HCT116 (cell line): Measurements from ENCODE around the gene OR7A17. TPM values are rescaled to one million over a fixed set of nuclear protein-coding genes. Genes with fewer than 3 reads are reported as not detected.

Source experiments
- ATAC-seq: fragments of 200-7000 bp; cut with Tn5 transposase; 2 replicates; pipeline ENCODE4 v1.9.1; 2020; ENCODE audit warnings: mild to moderate bottlenecking, moderate library complexity
- BruUV-seq: library from RNA; stranded (reverse); fragments of 400-500 nt; replicated peaks from 2 replicates; lab custom pipeline; 2021; lab: Mats Ljungman, UMichigan
- CTCF ChIA-PET: fragments of 300-600 bp; sonication (Branson Sonifier 250); formaldehyde crosslinking; loops from one replicate; lab custom pipeline; 2021; ENCODE audit warnings: antibody characterized with exemption; lab: Charles Lee
- POLR2A ChIA-PET: fragments of 300-600, 350-600 bp; sonication (Branson Sonifier 250); formaldehyde crosslinking; loops from one replicate; lab custom pipeline; 2021; ENCODE audit warnings: antibody characterized with exemption; lab: Charles Lee
- RAD21 ChIA-PET, 2 experiments: fragments of 300-600 bp; sonication (Branson Sonifier 250); formaldehyde crosslinking; loops; one replicate each; lab custom pipeline; 2023; ENCODE audit warnings: low total read pairs in 2 of 2; ENCODE audit not compliant: uncharacterized antibody in 2 of 2, unreplicated experiment in 2 of 2, low non-redundant PET in 1 of 2; lab: Charles Lee
- DNase-seq: peaks from one replicate; pipeline ENCODE4 v3.0.0-alpha.2; 2010; ENCODE audit warnings: low read depth, low spot score
- H2AFZ ChIP-seq: fragments of 200-600 bp; shearing (Covaris generic), sonication (generic); 2 replicates; pipeline ENCODE4 v1.6.1; 2017; ENCODE audit warnings: low read depth, mixed run types, mixed read lengths, antibody characterized with exemption, low read length; ENCODE audit not compliant: poor library complexity, severe bottlenecking
- H3K27ac ChIP-seq: 2 replicates; pipeline ENCODE4 v1.5.1; 2012; ENCODE audit warnings: low read depth, low read length
- H3K27me3 ChIP-seq: fragments of 200-600 bp; sonication (generic); 2 replicates; pipeline ENCODE4 v1.6.1; 2016; ENCODE audit warnings: mixed run types, low read length, mixed read lengths; ENCODE audit not compliant: insufficient read depth
- H3K36me3 ChIP-seq, 2 experiments: fragments of 200-500 bp in 1 of 2; fragments of 200-600 bp in 1 of 2; sonication (Bioruptor generic) in 1 of 2; sonication (generic) in 1 of 2; 2 replicates each; pipeline versions ENCODE4 v1.5.1 to v1.6.1; 2014 to 2016; ENCODE audit warnings: low read length in 2 of 2, inconsistent platforms in 1 of 2, mixed read lengths in 1 of 2, mixed run types in 1 of 2; ENCODE audit not compliant: insufficient read depth in 2 of 2, control insufficient read depth in 1 of 2
- H3K4me1 ChIP-seq, 2 experiments: fragments of 200-600 bp in 1 of 2; sonication (generic) in 1 of 2; 2 replicates each; pipeline versions ENCODE4 v1.5.1 to v1.6.1; 2012 to 2017; ENCODE audit warnings: low read length in 2 of 2, inconsistent platforms in 1 of 2, mild to moderate bottlenecking in 1 of 2, mixed read lengths in 1 of 2, mixed run types in 1 of 2, moderate library complexity in 1 of 2; ENCODE audit not compliant: insufficient read depth in 2 of 2, control insufficient read depth in 1 of 2
- H3K4me2 ChIP-seq: fragments of 200-600 bp; sonication (generic); 2 replicates; pipeline ENCODE4 v1.6.1; 2017; ENCODE audit warnings: mixed run types, low read length, mixed read lengths
- H3K4me3 ChIP-seq, 2 experiments: fragments of 200-600 bp in 1 of 2; sonication (generic) in 1 of 2; replicated peaks in 1 of 2; 2 replicates each; pipeline ENCODE4 v1.5.1; 2011 to 2016; ENCODE audit warnings: low read length in 2 of 2, control low read depth in 1 of 2, low read depth in 1 of 2, mild to moderate bottlenecking in 1 of 2, mixed read lengths in 1 of 2, mixed run types in 1 of 2
- H3K79me2 ChIP-seq: fragments of 200-600 bp; sonication (generic); 2 replicates; pipeline ENCODE4 v1.6.1; 2017; ENCODE audit warnings: mild to moderate bottlenecking, mixed run types, low read length, moderate library complexity, mixed read lengths; ENCODE audit not compliant: insufficient read depth
- H3K9ac ChIP-seq: fragments of 200-600 bp; sonication (generic); 2 replicates; pipeline ENCODE4 v1.6.1; 2016; ENCODE audit warnings: low read length, mixed read lengths
- H3K9me2 ChIP-seq: fragments of 200-600 bp; sonication (generic), shearing (Covaris generic); 2 replicates; pipeline ENCODE4 v1.6.1; 2017; ENCODE audit warnings: mixed run types, mild to moderate bottlenecking, moderate library complexity; ENCODE audit not compliant: insufficient read depth
- H3K9me3 ChIP-seq, 2 experiments: fragments of 200-500 bp in 1 of 2; fragments of 200-600 bp in 1 of 2; sonication (Bioruptor generic) in 1 of 2; sonication (generic) in 1 of 2; 2 replicates each; pipeline ENCODE4 v1.6.1; 2014 to 2017; ENCODE audit warnings: low read length in 2 of 2, mixed read lengths in 2 of 2, inconsistent platforms in 1 of 2, low read depth in 1 of 2, mild to moderate bottlenecking in 1 of 2, mixed run types in 1 of 2, moderate library complexity in 1 of 2; ENCODE audit not compliant: control insufficient read depth in 1 of 2, insufficient read depth in 1 of 2
- H4K20me1 ChIP-seq: fragments of 200-600 bp; sonication (generic), shearing (Covaris generic); 2 replicates; pipeline ENCODE4 v1.6.1; 2017; ENCODE audit warnings: mixed run types, mild to moderate bottlenecking, moderate library complexity; ENCODE audit not compliant: insufficient read depth
- ATF3 ChIP-seq: IDR thresholded peaks from 2 replicates; pipeline ENCODE4 v1.6.1; 2012
- CEBPB ChIP-seq: IDR thresholded peaks from 2 replicates; pipeline ENCODE4 v1.6.1; 2012; ENCODE audit warnings: low read depth
- EZH2phosphoT487 ChIP-seq: fragments of 200-600 bp; IDR thresholded peaks from 2 replicates; pipeline ENCODE4 v1.6.1; 2018; ENCODE audit warnings: antibody characterized with exemption, borderline replicate concordance
- MAX ChIP-seq: IDR thresholded peaks from 2 replicates; pipeline ENCODE4 v1.6.1; 2012
- RAD21 ChIP-seq: IDR thresholded peaks from 2 replicates; pipeline ENCODE4 v1.6.1; 2012; ENCODE audit warnings: low read depth, mild to moderate bottlenecking
- SP1 ChIP-seq: IDR thresholded peaks from 2 replicates; pipeline ENCODE4 v1.6.1; 2012; ENCODE audit warnings: low read depth
- YY1 ChIP-seq: IDR thresholded peaks from 2 replicates; pipeline ENCODE4 v1.6.1; 2011; ENCODE audit warnings: low read length, low read depth, moderate library complexity, mild to moderate bottlenecking; ENCODE audit not compliant: insufficient replicate concordance; ENCODE audit errors: extremely low read depth
- ZBTB33 ChIP-seq: IDR thresholded peaks from 2 replicates; pipeline ENCODE4 v1.6.1; 2011; ENCODE audit warnings: mild to moderate bottlenecking, low read length, moderate library complexity; ENCODE audit not compliant: insufficient replicate concordance; ENCODE audit errors: extremely low read depth
- ZNF274 ChIP-seq: fragments of 200-500 bp; sonication (Bioruptor generic); IDR thresholded peaks from 2 replicates; pipeline ENCODE4 v1.6.1; 2014; ENCODE audit warnings: mild to moderate bottlenecking, low read depth, low read length, inconsistent platforms
- intact Hi-C: fragments of 100-400 bp; cut with micrococcal nuclease; formaldehyde crosslinking; loops from 2 replicates; pipeline ENCODE4 v1.10.0; 2022
- total RNA-seq: library from RNA; stranded (reverse); gene quantifications from one replicate; pipeline ENCODE4 v1.2.1, GENCODE V29; 2021; ENCODE audit not compliant: unreplicated experiment

The OR7A17 gene
- total RNA-seq, 1 experiment from 2014 or later: not detected

DNA sequence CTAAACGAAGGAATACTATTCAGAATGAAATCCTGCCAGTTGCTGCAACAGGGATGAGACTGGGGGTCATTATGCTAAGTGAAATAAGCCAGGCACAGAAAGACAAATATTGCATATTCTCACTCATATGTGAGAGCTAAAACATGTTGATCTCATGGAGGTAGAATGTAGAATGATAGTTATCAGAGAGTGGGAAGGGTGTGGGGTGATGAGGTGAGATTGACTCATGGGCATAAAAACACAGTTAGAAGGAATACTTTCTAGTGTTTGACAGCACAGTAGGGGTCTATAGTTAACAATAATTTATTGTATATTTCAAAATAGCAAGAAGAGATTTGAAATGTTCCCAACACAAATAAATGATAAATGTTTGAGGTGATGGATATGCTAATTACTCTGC is 47.6 kb upstream of the OR7A17 start:
- no peaks in the 10 kb centered on the region for H3K4me1 ChIP-seq
- H3K27me3 ChIP-seq: peaks cover 17% of the 10 kb centered on the region; the same call in 1 of the 2 replicates
- no peak for DNase-seq
- intact Hi-C loops: no loop called here
- H4K20me1 ChIP-seq: no peaks in the 10 kb centered on the region
- no peaks in the 10 kb centered on the region for H3K79me2 ChIP-seq
- ChIA-PET CTCF (no interaction called here), RAD21 (no interaction called here), POLR2A (no interaction called here)
- H3K36me3 ChIP-seq: no peaks in the 10 kb centered on the region
- H3K27ac ChIP-seq: no peak overlapping the region
- H3K4me3 ChIP-seq: no peak overlapping the region
- ATAC-seq: no peak
- H3K9ac ChIP-seq: no peak overlapping the region
- H3K9me3 ChIP-seq: no peaks in the 10 kb centered on the region
- H3K9me2 ChIP-seq: no peaks in the 10 kb centered on the region
- H2AFZ ChIP-seq: no peak overlapping the region
- no TSS peak for BruUV-seq
- no peak overlapping the region for H3K4me2 ChIP-seq
- no peak for TF ChIP-seq ZNF274

- no peak for TF ChIP-seq ZNF274
- TF ChIP-seq RAD21: no peak
- no peak for TF ChIP-seq CEBPB
- TF ChIP-seq SP1: no peak
- no peak for TF ChIP-seq MAX
- no peak for TF ChIP-seq EZH2phosphoT487
- TF ChIP-seq YY1: no peak
- no peak for TF ChIP-seq ATF3
- no peak for TF ChIP-seq ZBTB33
- Histone ChIP-seq H3K4me2 (no peak overlapping the region), H3K4me3 (no peak overlapping the region), H3K4me1 (no peaks in the 10 kb centered on the region), H4K20me1 (no peaks in the 10 kb centered on the region), H3K27me3 (peaks cover 24% of the 10 kb centered on the region), H3K36me3 (no peaks in the 10 kb centered on the region), H3K9me3 (0 out of 4 replicates have a peak, but pooled peaks cover 0 to 3% of the 10 kb centered on the region in 2 experiments), H3K27ac (no peak overlapping the region), H3K9ac (no peak overlapping the region), H3K79me2 (no peaks in the 10 kb centered on the region), H2AFZ (no peak overlapping the region), H3K9me2 (no peaks in the 10 kb centered on the region)
- POLR2A ChIA-PET: no interaction called here
- RAD21 ChIA-PET: no interaction called here
- DNase-seq: no peak
- BruUV-seq: no TSS peak
- ATAC-seq: peak; percentile 40; the same call in 1 of the 2 replicates
- CTCF ChIA-PET: interaction anchor here (1.2 to 1.4 kb wide), 2 partner anchors 66 to 175 kb away, joined by 3 to 4 read pairs; no protein-coding TSS in a partner anchor
- intact Hi-C loops: no loop called here
Measured at GRCh38 chr19:14916848-14917247, 30.9 kb upstream of the OR7A17 start.
